H1 (cell line): ENCODE measurements around the gene SPCS3. TPM values are rescaled to one million over a fixed set of nuclear protein-coding genes. Genes with fewer than 3 reads are reported as not detected.

Source experiments
- CTCF ChIA-PET: fragments of 300-600 bp; sonication (Branson Sonifier 250); formaldehyde crosslinking; loops from one replicate; lab custom pipeline; 2021; ENCODE audit not compliant: partially characterized antibody; lab: Charles Lee
- POLR2A ChIA-PET: fragments of 300-600 bp; sonication (Branson Sonifier 250); formaldehyde crosslinking; loops from one replicate; lab custom pipeline; 2021; ENCODE audit warnings: inconsistent platforms; ENCODE audit not compliant: partially characterized antibody; lab: Charles Lee
- DNase-seq, 2 experiments: peaks; one replicate each; pipeline versions ENCODE4 v3.0.0 to v3.0.0-alpha.2; 2010 to 2022; ENCODE audit warnings: low spot score in 2 of 2, low read depth in 1 of 2, mixed read lengths in 1 of 2
- FAIRE-seq: peaks from 2 replicates; lab custom pipeline; 2011; peaks lifted over from hg19 to GRCh38; lab: Jason Lieb, UNC
- H2AFZ ChIP-seq: 2 replicates; pipeline ENCODE4 v1.8.1; 2012; ENCODE audit warnings: low read length, inconsistent platforms
- H2AK5ac ChIP-seq: 2 replicates; pipeline ENCODE4 v1.6.1; 2013; ENCODE audit warnings: low read depth, low read length
- H2BK120ac ChIP-seq: replicated peaks from 2 replicates; pipeline ENCODE3; 2013; ENCODE audit warnings: low read depth, low read length, inconsistent platforms
- H2BK12ac ChIP-seq: 2 replicates; pipeline ENCODE4 v1.6.1; 2013; ENCODE audit warnings: low read depth, low read length
- H2BK15ac ChIP-seq: 2 replicates; pipeline ENCODE4 v1.6.1; 2013; ENCODE audit warnings: low read length
- H2BK20ac ChIP-seq: 2 replicates; pipeline ENCODE4 v1.6.1; 2013; ENCODE audit warnings: low read length
- H2BK5ac ChIP-seq: 2 replicates; pipeline ENCODE4 v1.6.1; 2013; ENCODE audit warnings: low read depth, low read length
- H3K14ac ChIP-seq: 2 replicates; pipeline ENCODE4 v1.6.1; 2013; ENCODE audit warnings: inconsistent platforms; ENCODE audit not compliant: insufficient read length
- H3K18ac ChIP-seq: 2 replicates; pipeline ENCODE4 v1.6.1; 2013; ENCODE audit warnings: low read length; ENCODE audit errors: extremely low read depth
- H3K23ac ChIP-seq: 2 replicates; pipeline ENCODE4 v1.6.1; 2013; ENCODE audit warnings: inconsistent platforms; ENCODE audit not compliant: insufficient read length
- H3K23me2 ChIP-seq: 2 replicates; pipeline ENCODE4 v1.6.1; 2013; ENCODE audit warnings: low read depth, low read length
- H3K27ac ChIP-seq: 2 replicates; pipeline ENCODE4 v1.6.1; 2011; ENCODE audit warnings: low read depth, low read length, inconsistent platforms
- H3K27me3 ChIP-seq, 4 experiments: replicated peaks in 1 of 4; 1 replicate in 1 of 4; 2 replicates in 3 of 4; pipeline versions ENCODE4 v1.6.1 to v1.8.1; 2011 to 2013; ENCODE audit warnings: low read length in 3 of 4, mild to moderate bottlenecking in 3 of 4, inconsistent platforms in 2 of 4, mixed read lengths in 2 of 4, moderate library complexity in 1 of 4; ENCODE audit not compliant: control insufficient read depth in 3 of 4, insufficient read depth in 3 of 4; ENCODE audit errors: extremely low read depth in 1 of 4
- H3K36me3 ChIP-seq, 4 experiments: 2 replicates each; pipeline versions ENCODE4 v1.6.1 to v1.8.1; 2011 to 2013; ENCODE audit warnings: mild to moderate bottlenecking in 4 of 4, low read length in 3 of 4, moderate library complexity in 2 of 4, control low read depth in 1 of 4, inconsistent platforms in 1 of 4; ENCODE audit not compliant: insufficient read depth in 4 of 4, control insufficient read depth in 2 of 4
- H3K4ac ChIP-seq: replicated peaks from 2 replicates; pipeline ENCODE3; 2013; ENCODE audit warnings: low read length, low read depth, mixed read lengths, inconsistent platforms; ENCODE audit not compliant: insufficient read length
- H3K4me1 ChIP-seq, 4 experiments: replicated peaks in 1 of 4; 1 replicate in 1 of 4; 2 replicates in 3 of 4; pipeline versions ENCODE4 v1.6.1 to v1.8.1; 2011 to 2013; ENCODE audit warnings: low read length in 3 of 4, inconsistent platforms in 2 of 4, mixed read lengths in 1 of 4; ENCODE audit not compliant: insufficient read depth in 4 of 4, control insufficient read depth in 3 of 4
- H3K4me2 ChIP-seq, 2 experiments: 2 replicates each; pipeline versions ENCODE4 v1.6.1 to v1.8.1; 2011 to 2013; ENCODE audit warnings: low read depth in 2 of 2, low read length in 2 of 2, control low read depth in 1 of 2, inconsistent platforms in 1 of 2, mild to moderate bottlenecking in 1 of 2; ENCODE audit not compliant: insufficient read depth in 1 of 2
- H3K4me3 ChIP-seq, 4 experiments: fragments of 200-600, 300-600 bp in 1 of 4; sonication (generic), shearing (Covaris generic), sonication (Bioruptor Twin) in 1 of 4; 2 replicates each; pipeline versions ENCODE4 v1.5.1 to v1.8.1; 2011 to 2016; ENCODE audit warnings: low read length in 4 of 4, low read depth in 3 of 4, control low read depth in 2 of 4, inconsistent platforms in 2 of 4, mild to moderate bottlenecking in 2 of 4, mixed read lengths in 1 of 4, moderate library complexity in 1 of 4; ENCODE audit not compliant: insufficient read depth in 2 of 4; ENCODE audit errors: extremely low read depth in 1 of 4
- H3K56ac ChIP-seq: replicated peaks from 2 replicates; pipeline ENCODE3; 2013; ENCODE audit warnings: low read depth, mild to moderate bottlenecking, mixed read lengths, low read length, inconsistent platforms; ENCODE audit not compliant: insufficient read length
- H3K79me1 ChIP-seq: 2 replicates; pipeline ENCODE4 v1.6.1; 2013; ENCODE audit warnings: low read depth, low read length, control low read depth
- H3K79me2 ChIP-seq, 2 experiments: 2 replicates each; pipeline versions ENCODE4 v1.6.1 to v1.8.1; 2012 to 2013; ENCODE audit warnings: low read length in 2 of 2, mild to moderate bottlenecking in 2 of 2, inconsistent platforms in 1 of 2; ENCODE audit not compliant: insufficient read depth in 2 of 2, control insufficient read depth in 1 of 2
- H3K9ac ChIP-seq, 4 experiments: replicated peaks in 1 of 4; 1 replicate in 1 of 4; 2 replicates in 3 of 4; pipeline versions ENCODE4 v1.6.1 to v1.8.1; 2011 to 2013; ENCODE audit warnings: low read depth in 3 of 4, low read length in 3 of 4, control low read depth in 2 of 4, mild to moderate bottlenecking in 2 of 4, moderate library complexity in 2 of 4, inconsistent platforms in 1 of 4; ENCODE audit errors: extremely low read depth in 1 of 4
- H3K9me3 ChIP-seq, 2 experiments: 2 replicates each; pipeline versions ENCODE4 v1.6.1 to v1.8.1; 2012 to 2013; ENCODE audit warnings: mild to moderate bottlenecking in 2 of 2, moderate library complexity in 2 of 2, control low read depth in 1 of 2, inconsistent platforms in 1 of 2, low read depth in 1 of 2, low read length in 1 of 2, mixed read lengths in 1 of 2; ENCODE audit not compliant: insufficient read depth in 2 of 2
- H4K20me1 ChIP-seq, 2 experiments: replicated peaks in 1 of 2; 2 replicates each; pipeline versions ENCODE3 to v1.8.1; 2011 to 2013; ENCODE audit warnings: inconsistent platforms in 2 of 2, low read length in 2 of 2, mild to moderate bottlenecking in 1 of 2; ENCODE audit not compliant: insufficient read depth in 2 of 2, control insufficient read depth in 1 of 2
- H4K5ac ChIP-seq: 2 replicates; pipeline ENCODE4 v1.6.1; 2013; ENCODE audit warnings: low read length, low read depth, mixed read lengths, inconsistent platforms; ENCODE audit not compliant: insufficient read length
- H4K8ac ChIP-seq: 2 replicates; pipeline ENCODE4 v1.8.0; 2013; ENCODE audit warnings: mild to moderate bottlenecking, moderate library complexity, low read length, inconsistent platforms; ENCODE audit not compliant: insufficient read depth; ENCODE audit errors: extremely low read depth
- H4K91ac ChIP-seq: replicated peaks from 2 replicates; pipeline ENCODE3; 2013; ENCODE audit warnings: low read length, mixed read lengths, inconsistent platforms; ENCODE audit not compliant: insufficient read length
- ATF3 ChIP-seq: IDR thresholded peaks from 2 replicates; pipeline ENCODE4 v1.6.1; 2011; ENCODE audit warnings: low read depth, mild to moderate bottlenecking, low read length; ENCODE audit not compliant: insufficient read depth
- CBX5 ChIP-seq: fragments of 300-800, 300-1000 bp; sonication (generic); IDR thresholded peaks from 2 replicates; pipeline ENCODE4 v1.7.1; 2016; ENCODE audit warnings: antibody characterized with exemption, low read length, low read depth
- CHD1 ChIP-seq: IDR thresholded peaks from 2 replicates; pipeline ENCODE4 v1.6.1; 2012; ENCODE audit warnings: low read depth, low read length, improper control_type of control experiment
- CREB1 ChIP-seq: IDR thresholded peaks from 2 replicates; pipeline ENCODE4 v1.6.1; 2012; ENCODE audit warnings: inconsistent platforms
- NANOG ChIP-seq: IDR thresholded peaks from 2 replicates; pipeline ENCODE4 v1.6.1; 2011; ENCODE audit warnings: low read length, low read depth, mild to moderate bottlenecking, inconsistent platforms; ENCODE audit not compliant: insufficient read depth, poor library complexity, severe bottlenecking
- RFX5 ChIP-seq: IDR thresholded peaks from 2 replicates; pipeline ENCODE4 v1.6.1; 2011; ENCODE audit warnings: low read depth, low read length, improper control_type of control experiment, borderline replicate concordance
- TAF1 ChIP-seq: IDR thresholded peaks from 2 replicates; pipeline ENCODE4 v1.6.1; 2011; ENCODE audit warnings: mild to moderate bottlenecking, low read depth, low read length
- WGBS, 2 experiments: shearing (Covaris generic) in 1 of 2; methylation state at CpG; one replicate each; pipeline versions ENCODE4 v1.1.6 to v1.1.7; 2013 to 2015; ENCODE audit warnings: low lambda C conversion rate in 2 of 2, mixed read lengths in 2 of 2, inconsistent platforms in 1 of 2, low coverage in 1 of 2, missing lambda C conversion rate in 1 of 2; ENCODE audit not compliant: insufficient replicate concordance in 2 of 2, insufficient coverage in 1 of 2, insufficient read length in 1 of 2; ENCODE audit errors: extremely low coverage in 1 of 2, missing lambda C conversion rate in 1 of 2; 5-methylcytosine and 5-hydroxymethylcytosine counted together
- polyA plus RNA-seq, 7 experiments: library from polyadenylated mRNA; depleted of rRNA in 3 of 7; stranded (reverse) in 5 of 7; unstranded in 2 of 7; fragments of >200 nt in 5 of 7; fragments of 200-250 nt in 2 of 7; gene quantifications; 1 replicate in 5 of 7; 2 replicates in 1 of 7; 4 replicates in 1 of 7; pipeline versions ENCODE4 v1.2.1 to v1.2.3, GENCODE V29; 2011 to 2013; ENCODE audit warnings: missing spikeins in 2 of 7, mixed read lengths in 2 of 7
- total RNA-seq: library from RNA; stranded (reverse); fragmentation: NEBNext Ultra II Directional; extraction: Animal tissue kit (Norgen Biotek cat#: 25700); gene quantifications from 2 replicates; pipeline ENCODE4 v1.2.1, GENCODE V29; 2021

The SPCS3 gene
- total and polyA plus RNA-seq, 2 of the 8 experiments (the other 6 are each of a cell fraction or from before 2014, with no cell fraction given) = 18.4 to 117 TPM

GRCh38 chr4:176323511-176324160, 3.9 kb downstream of the SPCS3 start:
- no peak overlapping the region for H2BK20ac ChIP-seq
- FAIRE-seq = no peak
- H3K79me1 ChIP-seq = no peaks in the 10 kb centered on the region
- H3K27ac ChIP-seq = no peak overlapping the region
- 95% methylated on average over 3 of the region's 3 CpGs; no CpG with 5 or more reads in 1 of the 2 experiments for WGBS, 2 experiments
- no peak overlapping the region for H2BK15ac ChIP-seq
- H3K4me2 ChIP-seq = no peak overlapping the region
- H2BK120ac ChIP-seq = no peak overlapping the region
- no peak overlapping the region for H2BK5ac ChIP-seq
- no peak overlapping the region for H3K4me3 ChIP-seq
- no peaks in the 10 kb centered on the region for H3K9me3 ChIP-seq
- no peak for DNase-seq
- no peak overlapping the region for H2AFZ ChIP-seq
- H3K4me1 ChIP-seq = no peaks in the 10 kb centered on the region; a peak in 1 of 7 replicates
- no peak overlapping the region for H3K9ac ChIP-seq
- no peak overlapping the region for H3K56ac ChIP-seq
- peaks cover 9% of the 10 kb centered on the region for H3K23me2 ChIP-seq
- H4K20me1 ChIP-seq = peaks cover 0 to 4% of the 10 kb centered on the region in 2 experiments
- no peak overlapping the region for H4K91ac ChIP-seq
- H3K79me2 ChIP-seq = peaks cover 3 to 67% of the 10 kb centered on the region in 2 experiments
- no peak overlapping the region for H3K18ac ChIP-seq
- H3K4ac ChIP-seq = no peak overlapping the region
- H3K23ac ChIP-seq = no peak overlapping the region
- no peak for TF ChIP-seq RFX5
- TF ChIP-seq TAF1 = no peak
- no peak for TF ChIP-seq CHD1
- no peak for TF ChIP-seq ATF3
- no peak for TF ChIP-seq CREB1
- TF ChIP-seq CBX5 = no peak
- no peak for TF ChIP-seq NANOG
- TF ChIP-seq, all 59 proteins: peak for 0
- H4K5ac ChIP-seq = no peak overlapping the region
- H2BK12ac ChIP-seq = no peak overlapping the region
- peaks cover 0 to 7% (median 0%) of the 10 kb centered on the region in 4 experiments; a peak in 1 of 8 replicates for H3K36me3 ChIP-seq
- ChIA-PET CTCF (interaction anchor here (1.0 kb wide), 1 partner anchor 173 kb away, joined by 3 read pairs; no protein-coding TSS in a partner anchor), POLR2A (no interaction called here)
- no peaks in the 10 kb centered on the region for H3K27me3 ChIP-seq
- H2AK5ac ChIP-seq = no peak overlapping the region
- H4K8ac ChIP-seq = no peak overlapping the region
- H3K14ac ChIP-seq = no peak overlapping the region
